MM.1S (cell line): Measurements from ENCODE around the gene ZNF618.
A peak's percentile ranks its signal among the peaks of the same experiment; 100 is the strongest.

Experiments used
- DNase-seq: peaks from one replicate; pipeline ENCODE4 v3.0.0-alpha.2; 2015
- H2AFZ ChIP-seq: fragments of 300-600 bp; sonication (generic); 2 replicates; pipeline ENCODE4 v1.6.0; 2016; ENCODE audit warnings: antibody characterized with exemption, low read length
- H3F3A ChIP-seq: fragments of 300-600 bp; sonication (generic); 2 replicates; pipeline ENCODE4 v1.6.1; 2016; ENCODE audit warnings: mild to moderate bottlenecking, antibody characterized with exemption, low read length, moderate library complexity, mixed read lengths; ENCODE audit not compliant: insufficient read depth
- H3K27ac ChIP-seq: fragments of 300-600 bp; sonication (generic); 2 replicates; pipeline ENCODE4 v1.5.1; 2016; ENCODE audit warnings: mild to moderate bottlenecking, low read length
- H3K27me3 ChIP-seq: fragments of 300-600 bp; sonication (generic); replicated peaks from 2 replicates; pipeline ENCODE4 v1.6.0; 2016; ENCODE audit warnings: low read length; ENCODE audit not compliant: insufficient read depth
- H3K36me3 ChIP-seq: fragments of 300-600 bp; sonication (generic); replicated peaks from 2 replicates; pipeline ENCODE4 v1.6.1; 2016; ENCODE audit warnings: mild to moderate bottlenecking, low read length, mixed read lengths; ENCODE audit not compliant: insufficient read depth
- H3K4me1 ChIP-seq: fragments of 300-600 bp; sonication (generic); 2 replicates; pipeline ENCODE4 v1.6.1; 2016; ENCODE audit warnings: low read length, mixed read lengths
- H3K4me2 ChIP-seq: fragments of 300-600 bp; sonication (generic); 2 replicates; pipeline ENCODE4 v1.6.0; 2016; ENCODE audit warnings: low read depth, low read length
- H3K4me3 ChIP-seq: fragments of 300-600 bp; sonication (generic); 2 replicates; pipeline ENCODE4 v1.5.1; 2016; ENCODE audit warnings: low read length, mixed read lengths
- H3K79me2 ChIP-seq: fragments of 300-600 bp; sonication (generic); 2 replicates; pipeline ENCODE4 v1.6.1; 2016; ENCODE audit warnings: mixed run types, low read length, mixed read lengths
- H3K9ac ChIP-seq: fragments of 300-600 bp; sonication (generic); 2 replicates; pipeline ENCODE4 v1.6.1; 2016; ENCODE audit warnings: low read length, mixed read lengths
- H3K9me2 ChIP-seq: fragments of 300-600 bp; sonication (generic); replicated peaks from 2 replicates; pipeline ENCODE4 v1.6.1; 2016; ENCODE audit warnings: mild to moderate bottlenecking, low read length, mixed read lengths; ENCODE audit not compliant: insufficient read depth
- H3K9me3 ChIP-seq: fragments of 300-600 bp; sonication (generic); replicated peaks from 2 replicates; pipeline ENCODE4 v1.6.1; 2016; ENCODE audit warnings: mild to moderate bottlenecking, low read length, mixed read lengths; ENCODE audit not compliant: insufficient read depth
- H4K20me1 ChIP-seq: fragments of 300-600 bp; sonication (generic); 2 replicates; pipeline ENCODE4 v1.6.1; 2016; ENCODE audit warnings: mild to moderate bottlenecking, low read length, moderate library complexity, mixed read lengths; ENCODE audit not compliant: insufficient read depth
- CTCF ChIP-seq: fragments of 300-600 bp; sonication (generic); IDR thresholded peaks from 2 replicates; pipeline ENCODE4 v1.5.1; 2016; ENCODE audit warnings: antibody characterized with exemption, low read length, mixed read lengths
- EZH2 ChIP-seq: fragments of 300-600 bp; sonication (generic); optimal IDR thresholded peaks from 2 replicates; pipeline ENCODE3; 2017; ENCODE audit warnings: low read depth, mild to moderate bottlenecking, antibody characterized with exemption, low read length, mixed read lengths
- EZH2phosphoT487 ChIP-seq: fragments of 300-600 bp; sonication (generic); IDR thresholded peaks from 2 replicates; pipeline ENCODE4 v1.6.1; 2018; ENCODE audit warnings: antibody characterized with exemption, low read length

Gene ZNF618

GRCh38 chr9:114046237-114046755 is 170.2 kb downstream of the ZNF618 start:
- no peak for TF ChIP-seq EZH2phosphoT487
- TF ChIP-seq EZH2 = no peak
- no peak for TF ChIP-seq CTCF
- DNase-seq = no peak
- H3F3A ChIP-seq = no peaks in the 10 kb centered on the region
- no peaks in the 10 kb centered on the region for H3K9me2 ChIP-seq
- no peak overlapping the region for H3K4me3 ChIP-seq
- H2AFZ ChIP-seq = no peak overlapping the region
- no peaks in the 10 kb centered on the region for H3K36me3 ChIP-seq
- no peaks in the 10 kb centered on the region for H3K27me3 ChIP-seq
- no peak overlapping the region for H3K27ac ChIP-seq
- H3K4me2 ChIP-seq = no peak overlapping the region
- no peaks in the 10 kb centered on the region for H4K20me1 ChIP-seq
- no peaks in the 10 kb centered on the region for H3K4me1 ChIP-seq
- H3K9ac ChIP-seq = no peak overlapping the region
- no peaks in the 10 kb centered on the region for H3K79me2 ChIP-seq
- H3K9me3 ChIP-seq = no peaks in the 10 kb centered on the region

DNA sequence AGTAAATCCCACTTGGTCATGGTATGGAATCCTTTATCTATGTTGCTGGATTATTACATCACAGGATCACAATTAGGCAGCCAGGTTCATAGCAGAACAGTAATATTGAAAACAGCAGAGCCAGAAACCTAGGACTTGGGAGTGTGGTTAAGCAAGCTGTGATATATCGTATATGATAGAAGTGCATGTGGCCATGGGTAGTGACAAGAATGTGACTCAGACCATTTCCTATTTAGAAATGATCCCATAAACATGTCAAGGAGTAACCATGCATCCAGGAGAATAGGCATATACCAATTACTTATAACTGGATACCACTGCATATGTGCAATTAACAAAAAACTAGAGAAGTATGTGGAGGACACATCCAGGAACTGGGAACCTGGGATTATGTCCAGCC is 170.8 kb downstream of the ZNF618 start:
- Histone ChIP-seq H3K9ac (no peak overlapping the region), H3K4me2 (no peak overlapping the region), H3K27me3 (no peaks in the 10 kb centered on the region), H4K20me1 (no peaks in the 10 kb centered on the region), H3K4me3 (no peak overlapping the region), H3K79me2 (no peaks in the 10 kb centered on the region), H3K4me1 (no peaks in the 10 kb centered on the region), H3K9me3 (no peaks in the 10 kb centered on the region), H2AFZ (no peak overlapping the region), H3F3A (no peaks in the 10 kb centered on the region), H3K27ac (no peak overlapping the region), H3K36me3 (no peaks in the 10 kb centered on the region), H3K9me2 (no peaks in the 10 kb centered on the region)
- DNase-seq = no peak
- TF ChIP-seq CTCF = no peak
- no peak for TF ChIP-seq EZH2

GRCh38 chr9:114047717-114048116 is 171.6 kb downstream of the ZNF618 start:
- Histone ChIP-seq H3K9me2 (no peaks in the 10 kb centered on the region), H3K4me1 (no peaks in the 10 kb centered on the region), H3K27ac (no peak overlapping the region), H3K36me3 (no peaks in the 10 kb centered on the region), H3K27me3 (no peaks in the 10 kb centered on the region), H3F3A (no peaks in the 10 kb centered on the region), H3K9ac (no peak overlapping the region), H3K9me3 (no peaks in the 10 kb centered on the region), H2AFZ (no peak overlapping the region), H3K4me3 (no peak overlapping the region), H3K79me2 (no peaks in the 10 kb centered on the region), H3K4me2 (no peak overlapping the region), H4K20me1 (no peaks in the 10 kb centered on the region)
- TF ChIP-seq EZH2 (no peak), CTCF (peak; percentile 23; the same call in 1 of the 2 replicates)
- no peak for DNase-seq
